ENCODE measurements around the gene MSRB1.
A peak's percentile ranks its signal among the peaks of the same experiment; 100 is the strongest.

The MSRB1 gene

GRCh38 chr16:1942810-1943726, at the start of gene MSRB1:
MSRB1 (minus strand) TSS chr16:1943199; CDS start chr16:1943156, 43 bp downstream.
- peak; percentile 99 for DNase-seq

- peak; percentile 95 for DNase-seq
Observed at GRCh38 chr16:1991948-1992703, 49.1 kb upstream of the MSRB1 start.

- no peak for DNase-seq
Observed at GRCh38 chr16:1991588-1991947, 48.6 kb upstream of the MSRB1 start.

- no peak for DNase-seq
Observed at GRCh38 chr16:1991135-1991551, 48.1 kb upstream of the MSRB1 start.

GRCh38 chr16:1990351-1991134, 47.5 kb upstream of the MSRB1 start:
- no peak for DNase-seq

- DNase-seq, result no peak
Observed at GRCh38 chr16:1990101-1990350, 47.0 kb upstream of the MSRB1 start.

GRCh38 chr16:1989209-1990100, 46.5 kb upstream of the MSRB1 start, which contains the start of gene SYNGR3:
SYNGR3 (plus strand) TSS chr16:1989970; CDS start chr16:1990103, 133 bp downstream.
- no peak for DNase-seq

GRCh38 chr16:1987198-1987597, 44.2 kb upstream of the MSRB1 start:
- no peak for DNase-seq

GRCh38 chr16:1985466-1986150, 42.6 kb upstream of the MSRB1 start:
- DNase-seq, result no peak

GRCh38 chr16:1984347-1985225, 41.6 kb upstream of the MSRB1 start:
- no peak for DNase-seq

GRCh38 chr16:1983544-1984346, 40.7 kb upstream of the MSRB1 start, which contains the start of gene GFER:
GFER (plus strand) TSS chr16:1984193; CDS start chr16:1984219, 26 bp downstream.
- DNase-seq, result peak; percentile 94

GRCh38 chr16:1982991-1983543, 40.1 kb upstream of the MSRB1 start:
- DNase-seq, result no peak

- no peak for DNase-seq
Observed at GRCh38 chr16:1982013-1982433, 39.0 kb upstream of the MSRB1 start.

- no peak for DNase-seq
Observed at GRCh38 chr16:1981398-1981836, 38.4 kb upstream of the MSRB1 start, which contains the start of gene NOXO1. NOXO1 (minus strand) TSS chr16:1981469; CDS start chr16:1981179, 290 bp downstream.

- no peak for DNase-seq
Observed at GRCh38 chr16:1980770-1981087, 37.7 kb upstream of the MSRB1 start.

GRCh38 chr16:1980030-1980769, 37.2 kb upstream of the MSRB1 start:
- DNase-seq, result no peak

- no peak for DNase-seq
Observed at GRCh38 chr16:1979271-1980029, 36.5 kb upstream of the MSRB1 start.

Measured in left hindlimb (tissue), 1 donor.